Measurements from ENCODE around the gene SLC7A10.

SLC7A10 gene

GRCh38 chr19:33163481-33163880 lies 62.2 kb downstream of the SLC7A10 start:
- Histone ChIP-seq H3K9me3 (ENCODE audit: control insufficient read depth, insufficient read depth, low read length) (no peaks in the 10 kb centered on the region), H4K20me1 (ENCODE audit: control insufficient read depth, insufficient read depth, low read depth, low read length) (no peaks in the 10 kb centered on the region), H3K27me3 (ENCODE audit: control insufficient read depth, low read length) (no peaks in the 10 kb centered on the region), H3F3A (ENCODE audit: control insufficient read depth, insufficient read depth) (no peaks in the 10 kb centered on the region), H3K27ac (ENCODE audit: low read depth, low read length) (no peak overlapping the region), H3K4me3 (ENCODE audit: low read length) (no peak overlapping the region), H3K79me2 (ENCODE audit: control insufficient read depth, low read length) (no peaks in the 10 kb centered on the region), H3K4me2 (ENCODE audit: low read length) (no peak overlapping the region), H3K4me1 (ENCODE audit: control insufficient read depth, low read length) (peaks cover 4% of the 10 kb centered on the region; the same call in 1 of the 2 replicates), H3K9me2 (replicated peaks; ENCODE audit: control insufficient read depth, low read length) (no peaks in the 10 kb centered on the region), H3K36me3 (ENCODE audit: control insufficient read depth, low read length) (no peaks in the 10 kb centered on the region)
- TF ChIP-seq EZH2phosphoT487 (IDR thresholded peaks at IDR 0.05; ENCODE audit: borderline replicate concordance, low read length), result no peak
- TF ChIP-seq CTCF (IDR thresholded peaks at IDR 0.05; ENCODE audit: low read depth, low read length, poor library complexity, severe bottlenecking), result no peak

DNA sequence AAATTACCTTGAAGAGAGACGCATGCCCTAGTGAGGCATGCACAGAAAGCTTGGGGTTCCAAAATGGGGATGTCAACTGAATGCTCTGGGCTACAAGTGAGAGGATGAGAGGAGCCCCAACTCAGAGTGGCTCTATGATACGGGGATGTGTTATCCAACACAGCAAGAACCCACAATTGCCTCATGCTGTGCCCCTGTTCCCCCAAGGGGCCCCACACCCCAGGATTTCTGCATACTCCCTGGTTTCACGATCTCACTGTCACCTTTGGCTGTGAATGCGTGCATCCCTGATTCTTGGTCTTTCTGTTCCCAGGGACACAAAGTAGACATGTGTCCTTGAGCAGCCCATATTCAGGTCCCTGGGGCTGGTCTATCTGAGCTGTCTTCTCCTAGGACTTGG lies 64.4 kb downstream of the SLC7A10 start:
- H3K4me1 ChIP-seq (ENCODE audit: control insufficient read depth, low read length), result peaks cover 4% of the 10 kb centered on the region; the same call in 1 of the 2 replicates
- H3K36me3 ChIP-seq (ENCODE audit: control insufficient read depth, low read length), result no peaks in the 10 kb centered on the region

DNA sequence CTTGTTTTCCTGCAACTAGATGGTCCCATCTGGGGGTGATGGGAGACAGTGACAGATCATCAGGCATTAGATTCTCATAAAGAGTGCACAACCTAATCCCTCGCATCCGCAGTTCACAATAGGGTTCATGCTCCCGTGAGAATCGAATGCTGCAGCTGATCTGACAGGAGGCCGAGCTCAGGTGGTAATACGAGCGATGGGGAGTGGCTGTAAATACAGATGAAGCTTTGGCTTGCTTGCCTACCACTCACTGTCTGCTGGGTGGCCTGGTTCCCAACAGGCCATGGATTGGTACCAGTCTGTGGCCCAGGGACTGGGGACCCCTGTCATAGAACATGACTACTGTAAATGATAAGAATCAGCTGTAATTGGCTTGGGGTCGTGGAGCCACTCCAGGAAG lies 65.8 kb downstream of the SLC7A10 start:
- Histone ChIP-seq H4K20me1 (ENCODE audit: control insufficient read depth, insufficient read depth, low read depth, low read length) (no peaks in the 10 kb centered on the region), H3K9me3 (ENCODE audit: control insufficient read depth, insufficient read depth, low read length) (no peaks in the 10 kb centered on the region), H3F3A (ENCODE audit: control insufficient read depth, insufficient read depth) (no peaks in the 10 kb centered on the region), H3K27ac (ENCODE audit: low read depth, low read length) (no peak overlapping the region), H3K4me3 (ENCODE audit: low read length) (no peak overlapping the region), H3K9me2 (replicated peaks; ENCODE audit: control insufficient read depth, low read length) (no peaks in the 10 kb centered on the region), H3K36me3 (ENCODE audit: control insufficient read depth, low read length) (no peaks in the 10 kb centered on the region), H3K4me2 (ENCODE audit: low read length) (no peak overlapping the region), H3K4me1 (ENCODE audit: control insufficient read depth, low read length) (peaks cover 4% of the 10 kb centered on the region; the same call in 1 of the 2 replicates), H3K27me3 (ENCODE audit: control insufficient read depth, low read length) (no peaks in the 10 kb centered on the region), H3K79me2 (ENCODE audit: control insufficient read depth, low read length) (no peaks in the 10 kb centered on the region)
- TF ChIP-seq EZH2phosphoT487 (IDR thresholded peaks at IDR 0.05; ENCODE audit: borderline replicate concordance, low read length), result no peak
- no peak for TF ChIP-seq CTCF (IDR thresholded peaks at IDR 0.05; ENCODE audit: low read depth, low read length, poor library complexity, severe bottlenecking)

More for the DNA sequence above, 64.4 kb downstream of the SLC7A10 start:
- Histone ChIP-seq H4K20me1 (ENCODE audit: control insufficient read depth, insufficient read depth, low read depth, low read length) (no peaks in the 10 kb centered on the region), H3K79me2 (ENCODE audit: control insufficient read depth, low read length) (no peaks in the 10 kb centered on the region), H3F3A (ENCODE audit: control insufficient read depth, insufficient read depth) (no peaks in the 10 kb centered on the region), H3K4me2 (ENCODE audit: low read length) (no peak overlapping the region), H3K9me3 (ENCODE audit: control insufficient read depth, insufficient read depth, low read length) (no peaks in the 10 kb centered on the region), H3K27ac (ENCODE audit: low read depth, low read length) (no peak overlapping the region), H3K9me2 (replicated peaks; ENCODE audit: control insufficient read depth, low read length) (no peaks in the 10 kb centered on the region), H3K27me3 (ENCODE audit: control insufficient read depth, low read length) (no peaks in the 10 kb centered on the region), H3K4me3 (ENCODE audit: low read length) (no peak overlapping the region)
- TF ChIP-seq CTCF (IDR thresholded peaks at IDR 0.05; ENCODE audit: low read depth, low read length, poor library complexity, severe bottlenecking) (no peak), EZH2phosphoT487 (IDR thresholded peaks at IDR 0.05; ENCODE audit: borderline replicate concordance, low read length) (no peak)
